SW480 (cell line): ENCODE data around the gene LRRC4B.
"Not testable (repeated sequence)": the region's sequence is repeated elsewhere in the genome, so short reads cannot be mapped to it uniquely, and the experiment has no call there.

Experiments used
- DNase-seq: peaks from one replicate; pipeline ENCODE4 v3.0.0-alpha.2; 2016; ENCODE audit warnings: low spot score

The LRRC4B gene

GRCh38 chr19:50553134-50553703 lies 15.0 kb downstream of the LRRC4B start:
- no peak for DNase-seq

GRCh38 chr19:50552540-50552939 lies 15.7 kb downstream of the LRRC4B start:
- DNase-seq, result no peak

- no peak for DNase-seq
Measured at GRCh38 chr19:50551715-50552187, 16.5 kb downstream of the LRRC4B start.

GRCh38 chr19:50551034-50551714 lies 17.1 kb downstream of the LRRC4B start:
- DNase-seq, result no peak

- no peak for DNase-seq
Measured at GRCh38 chr19:50550594-50550966, 17.7 kb downstream of the LRRC4B start.

GRCh38 chr19:50549927-50550593 lies 18.2 kb downstream of the LRRC4B start:
- no peak for DNase-seq

GRCh38 chr19:50549059-50549926 lies 18.9 kb downstream of the LRRC4B start:
- no peak for DNase-seq

- DNase-seq, result no peak
Measured at GRCh38 chr19:50548191-50549058, 19.8 kb downstream of the LRRC4B start.

GRCh38 chr19:50547385-50548190 lies 20.6 kb downstream of the LRRC4B start:
- no peak for DNase-seq

GRCh38 chr19:50546527-50547221 lies 21.6 kb downstream of the LRRC4B start:
- DNase-seq, result no peak

GRCh38 chr19:50542943-50543342 lies 25.3 kb downstream of the LRRC4B start:
- DNase-seq, result no peak

- peak; percentile 87 for DNase-seq
Measured at GRCh38 chr19:50537769-50538230, 30.4 kb downstream of the LRRC4B start.

- no peak for DNase-seq
Measured at GRCh38 chr19:50537306-50537685, 30.9 kb downstream of the LRRC4B start.

- DNase-seq, result no peak
Measured at GRCh38 chr19:50536662-50537305, 31.5 kb downstream of the LRRC4B start.

- no peak for DNase-seq
Measured at GRCh38 chr19:50535672-50536187, 32.5 kb downstream of the LRRC4B start.

- DNase-seq, result no peak
Measured at GRCh38 chr19:50534478-50534877, 33.8 kb downstream of the LRRC4B start.

- DNase-seq, result no peak
Measured at GRCh38 chr19:50532952-50533351, 35.3 kb downstream of the LRRC4B start.

- no peak for DNase-seq
Measured at GRCh38 chr19:50531171-50531612, 37.0 kb downstream of the LRRC4B start.

- DNase-seq, result not testable (repeated sequence)
Measured at GRCh38 chr19:50528052-50528451, 40.2 kb downstream of the LRRC4B start.
